Naive thymus-derived CD4-positive, alpha-beta T cell (primary cell): ENCODE measurements around the gene KIF27. TPM values are rescaled to one million over a fixed set of nuclear protein-coding genes. Genes with fewer than 3 reads are reported as not detected.
A peak's percentile ranks its signal among the peaks of the same experiment; 100 is the strongest.

ENCODE experiments used
- ATAC-seq: fragments of 150-1000 bp; cut with Tn5 transposase; 2 replicates; pipeline ENCODE4 v1.10.0; 2021; ENCODE audit warnings: mild to moderate bottlenecking, moderate library complexity
- CTCF ChIA-PET: fragments of 350-600 bp; sonication (Branson Sonifier 250); formaldehyde crosslinking; loops from one replicate; lab custom pipeline; 2021; ENCODE audit warnings: antibody characterized with exemption; lab: Charles Lee
- POLR2A ChIA-PET: fragments of 350-600 bp; sonication (Branson Sonifier 250); formaldehyde crosslinking; loops from one replicate; lab custom pipeline; 2021; ENCODE audit warnings: antibody characterized with exemption, inconsistent platforms; lab: Charles Lee
- DNase-seq, 9 donors: peaks; one replicate each; pipeline versions ENCODE4 v3.0.0 to v3.0.0-alpha.2; 2020 to 2022; ENCODE audit warnings: mixed read lengths in 1 of 9
- H3K27ac ChIP-seq: one replicate; pipeline ENCODE4 v1.7.0; 2013; ENCODE audit warnings: mild to moderate bottlenecking, low read depth, low read length, moderate library complexity
- H3K27me3 ChIP-seq, 2 donors: one replicate each; pipeline ENCODE4 v1.7.0; 2013; ENCODE audit warnings: low read length in 2 of 2, mild to moderate bottlenecking in 2 of 2, moderate library complexity in 2 of 2; ENCODE audit not compliant: control insufficient read depth in 2 of 2, insufficient read depth in 2 of 2
- H3K36me3 ChIP-seq, 3 experiments: 1 replicate in 2 of 3; 2 replicates in 1 of 3; pipeline ENCODE4 v1.7.0; 2013; ENCODE audit warnings: low read length in 3 of 3, mild to moderate bottlenecking in 3 of 3, moderate library complexity in 1 of 3; ENCODE audit not compliant: insufficient read depth in 3 of 3, control insufficient read depth in 2 of 3
- H3K4me1 ChIP-seq, 2 donors: one replicate each; pipeline ENCODE4 v1.7.0; 2013; ENCODE audit warnings: low read length in 2 of 2, mild to moderate bottlenecking in 2 of 2, moderate library complexity in 1 of 2; ENCODE audit not compliant: control insufficient read depth in 2 of 2, insufficient read depth in 2 of 2
- H3K4me3 ChIP-seq: 2 replicates; pipeline ENCODE4 v1.7.0; 2013; ENCODE audit warnings: mild to moderate bottlenecking, low read length
- H3K9me3 ChIP-seq, 3 experiments: 1 replicate in 2 of 3; 2 replicates in 1 of 3; pipeline ENCODE4 v1.7.0; 2013; ENCODE audit warnings: low read length in 3 of 3; ENCODE audit not compliant: control insufficient read depth in 2 of 3
- H3K27ac Mint-ChIP-seq, 9 donors: one replicate each; pipeline ENCODE4 v1.8.0; 2020 to 2022; ENCODE audit warnings: mixed read lengths in 9 of 9, mild to moderate bottlenecking in 8 of 9, moderate library complexity in 5 of 9, inconsistent platforms in 2 of 9
- H3K27me3 Mint-ChIP-seq, 5 donors: one replicate each; pipeline ENCODE4 v1.8.0; 2021 to 2022; ENCODE audit warnings: mixed read lengths in 5 of 5, mild to moderate bottlenecking in 1 of 5
- H3K36me3 Mint-ChIP-seq, 5 donors: one replicate each; pipeline ENCODE4 v1.8.0; 2020 to 2022; ENCODE audit warnings: mixed read lengths in 5 of 5, mild to moderate bottlenecking in 3 of 5, inconsistent platforms in 1 of 5
- H3K4me1 Mint-ChIP-seq, 7 donors: one replicate each; pipeline ENCODE4 v1.8.0; 2020 to 2022; ENCODE audit warnings: mixed read lengths in 7 of 7, mild to moderate bottlenecking in 3 of 7, inconsistent platforms in 1 of 7
- H3K4me3 Mint-ChIP-seq, 10 donors: one replicate each; pipeline ENCODE4 v1.8.0; 2020 to 2022; ENCODE audit warnings: mild to moderate bottlenecking in 10 of 10, mixed read lengths in 10 of 10, moderate library complexity in 6 of 10, inconsistent platforms in 2 of 10
- H3K9me3 Mint-ChIP-seq, 11 donors: one replicate each; pipeline ENCODE4 v1.8.0; 2020 to 2022; ENCODE audit warnings: mixed read lengths in 11 of 11, mild to moderate bottlenecking in 4 of 11, inconsistent platforms in 1 of 11, moderate library complexity in 1 of 11
- intact Hi-C, 2 donors: fragments of 100-400 bp; cut with micrococcal nuclease; formaldehyde crosslinking; loops; one replicate each; pipeline ENCODE4 v1.15.1; 2023
- polyA plus RNA-seq, 2 donors: library from polyadenylated mRNA; unstranded; fragments of 300-500 nt; fragmentation: Illumina TruSeq; gene quantifications; one replicate each; pipeline ENCODE4 v1.2.3, GENCODE V29; 2021
- total RNA-seq, 6 experiments: library from RNA in 5 of 6; stranded (reverse) in 5 of 6; gene quantifications; 1 replicate in 5 of 6; 2 replicates in 1 of 6; pipeline ENCODE4 v1.2.3 and lab custom pipeline; 2021 to 2026

KIF27 gene
- total and polyA plus RNA-seq, 7 experiments from 2014 or later, result 1.3 to 6.7 (median 4.1) TPM

GRCh38 chr9:83965350-83966208 lies 44.3 kb upstream of the KIF27 start:
- Histone ChIP-seq H3K4me3 (no peak overlapping the region), H3K27ac (no peak overlapping the region), H3K9me3 (no peaks in the 10 kb centered on the region), H3K27me3 (no peaks in the 10 kb centered on the region), H3K36me3 (peaks cover 12 to 34% (median 30%) of the 10 kb centered on the region in 3 experiments), H3K4me1 (peaks cover 0 to 3% of the 10 kb centered on the region in 2 donors)
- ATAC-seq (peak; percentile 27), DNase-seq (peak in 1 of 9 donors; percentile 15)
- ChIA-PET POLR2A (interaction anchor here (0.8 kb wide), 1 partner anchor 19 kb away, joined by 3 read pairs; no protein-coding TSS in a partner anchor), CTCF (interaction anchor here (0.5 kb wide), 1 partner anchor 286 kb away, joined by 3 read pairs; no protein-coding TSS in a partner anchor)
- Mint-ChIP-seq H3K27me3 (no peaks in the 10 kb centered on the region), H3K9me3 (peaks cover 0 to 1% (median 0%) of the 10 kb centered on the region in 11 donors), H3K4me1 (peaks cover 1 to 22% (median 19%) of the 10 kb centered on the region in 7 donors), H3K4me3 (no peak overlapping the region), H3K27ac (peak overlapping the region in 8 of 9 donors; percentile 3 to 84 (median 41)), H3K36me3 (peaks cover 0 to 21% (median 12%) of the 10 kb centered on the region in 5 donors)
- intact Hi-C loops, result loop anchor here (1.0 to 2.0 kb wide), 2 partner anchors 8 to 13 kb away; no protein-coding TSS in a partner anchor

- no peaks in the 10 kb centered on the region for H3K9me3 ChIP-seq
- H3K36me3 ChIP-seq, result peaks cover 6 to 28% (median 24%) of the 10 kb centered on the region in 3 experiments
- peaks cover 1 to 16% (median 14%) of the 10 kb centered on the region in 7 donors for H3K4me1 Mint-ChIP-seq
- no peaks in the 10 kb centered on the region for H3K27me3 Mint-ChIP-seq
- H3K27ac Mint-ChIP-seq, result peak overlapping the region; percentile 13 to 84 (median 36)
- ChIA-PET POLR2A (interaction anchor here (0.8 to 3.8 kb wide), 2 partner anchors 15 to 19 kb away, joined by 3 to 26 read pairs; partner anchors contain the start of genes HNRNPK and RMI1), CTCF (no interaction called here)
- H3K27me3 ChIP-seq, result no peaks in the 10 kb centered on the region
- peaks cover 0 to 1% (median 0%) of the 10 kb centered on the region in 11 donors for H3K9me3 Mint-ChIP-seq
- no peak for DNase-seq
- peak; percentile 33 for ATAC-seq
- intact Hi-C loops, result loop anchor here (1.0 to 2.0 kb wide), 2 partner anchors 8 to 14 kb away; no protein-coding TSS in a partner anchor
- no peak overlapping the region for H3K27ac ChIP-seq
- H3K4me3 ChIP-seq, result no peak overlapping the region
- peaks cover 0 to 15% (median 10%) of the 10 kb centered on the region in 5 donors for H3K36me3 Mint-ChIP-seq
- H3K4me3 Mint-ChIP-seq, result no peak overlapping the region
- H3K4me1 ChIP-seq, result no peaks in the 10 kb centered on the region
Measured at GRCh38 chr9:83964973-83965349, 43.7 kb upstream of the KIF27 start.

GRCh38 chr9:83962165-83962564 lies 40.9 kb upstream of the KIF27 start:
- CTCF ChIA-PET, result no interaction called here
- Histone ChIP-seq H3K36me3 (peaks cover 0 to 4% (median 4%) of the 10 kb centered on the region in 3 experiments), H3K27ac (no peak overlapping the region), H3K4me3 (no peak overlapping the region), H3K27me3 (no peaks in the 10 kb centered on the region), H3K9me3 (no peaks in the 10 kb centered on the region), H3K4me1 (no peaks in the 10 kb centered on the region)
- ATAC-seq (no peak), DNase-seq (no peak)
- Mint-ChIP-seq H3K4me1 (peaks cover 0 to 10% (median 6%) of the 10 kb centered on the region in 7 donors), H3K9me3 (peaks cover 0 to 1% (median 0%) of the 10 kb centered on the region in 11 donors), H3K4me3 (no peak overlapping the region), H3K36me3 (no peaks in the 10 kb centered on the region), H3K27ac (peak overlapping the region in 4 of 9 donors; percentile 40 to 67 (median 53)), H3K27me3 (no peaks in the 10 kb centered on the region)
- POLR2A ChIA-PET, result interaction anchor here (1.4 to 3.8 kb wide), 2 partner anchors 16 to 18 kb away, joined by 7 to 26 read pairs; partner anchors contain the start of genes HNRNPK and RMI1
- intact Hi-C loops, result no loop called here

GRCh38 chr9:83960991-83961390 lies 39.8 kb upstream of the KIF27 start:
- Mint-ChIP-seq H3K9me3 (peaks cover 0 to 1% (median 0%) of the 10 kb centered on the region in 11 donors), H3K27me3 (no peaks in the 10 kb centered on the region), H3K4me1 (peaks cover 4 to 20% (median 15%) of the 10 kb centered on the region in 7 donors), H3K4me3 (no peak overlapping the region), H3K36me3 (peaks cover 0 to 2% (median under 1%) of the 10 kb centered on the region in 5 donors), H3K27ac (no peak overlapping the region)
- DNase-seq, result no peak
- intact Hi-C loops, result no loop called here
- Histone ChIP-seq H3K4me3 (no peak overlapping the region), H3K36me3 (peaks cover 0 to 7% (median 0%) of the 10 kb centered on the region in 3 experiments), H3K9me3 (no peaks in the 10 kb centered on the region), H3K27ac (no peak overlapping the region), H3K27me3 (no peaks in the 10 kb centered on the region), H3K4me1 (peaks cover 0 to 3% of the 10 kb centered on the region in 2 donors)
- ChIA-PET CTCF (interaction anchor here (0.7 to 1.4 kb wide), 2 partner anchors 11 to 1724 kb away, joined by 3 to 4 read pairs; no protein-coding TSS in a partner anchor), POLR2A (interaction anchor here (0.8 to 3.8 kb wide), 4 partner anchors 10 to 40 kb away, joined by 4 to 35 read pairs (median 5); partner anchors contain the start of genes HNRNPK, KIF27 and RMI1)
- no peak for ATAC-seq

- H3K27ac ChIP-seq, result no peak overlapping the region
Measured at GRCh38 chr9:83959061-83959460, 37.8 kb upstream of the KIF27 start.

GRCh38 chr9:83957248-83957513 lies 35.9 kb upstream of the KIF27 start:
- Histone ChIP-seq H3K4me1 (peaks cover 4 to 13% of the 10 kb centered on the region in 2 donors), H3K4me3 (peak overlapping the region; percentile 88), H3K36me3 (peaks cover 0 to 8% (median 0%) of the 10 kb centered on the region in 3 experiments), H3K9me3 (no peaks in the 10 kb centered on the region), H3K27me3 (no peaks in the 10 kb centered on the region), H3K27ac (peak overlapping the region; percentile 77)
- ATAC-seq (no peak), DNase-seq (no peak)
- H3K9me3 Mint-ChIP-seq, result no peaks in the 10 kb centered on the region
- peak overlapping the region; percentile 94 to 98 (median 95) for H3K4me3 Mint-ChIP-seq
- peaks cover 6 to 23% (median 19%) of the 10 kb centered on the region in 7 donors for H3K4me1 Mint-ChIP-seq
- H3K27ac Mint-ChIP-seq, result peak overlapping the region; percentile 88 to 98 (median 94)
- intact Hi-C loops, result loop anchor here in 1 of 2 donors (1.0 to 5.0 kb wide), 2 partner anchors 8 to 340 kb away; no protein-coding TSS in a partner anchor
- H3K27me3 Mint-ChIP-seq, result no peaks in the 10 kb centered on the region
- POLR2A ChIA-PET, result no interaction called here
- CTCF ChIA-PET, result interaction anchor here (0.8 kb wide), 1 partner anchor 24 kb away, joined by 4 read pairs; the partner anchor contains the start of genes HNRNPK and RMI1
- peaks cover 0 to 8% (median 3%) of the 10 kb centered on the region in 5 donors for H3K36me3 Mint-ChIP-seq

More at GRCh38 chr9:83959061-83959460, 37.8 kb upstream of the KIF27 start:
- Histone ChIP-seq H3K4me3 (no peak overlapping the region), H3K27me3 (no peaks in the 10 kb centered on the region), H3K4me1 (peaks cover 4 to 13% of the 10 kb centered on the region in 2 donors), H3K36me3 (peaks cover 0 to 8% (median 0%) of the 10 kb centered on the region in 3 experiments), H3K9me3 (no peaks in the 10 kb centered on the region)
- H3K4me3 Mint-ChIP-seq, result peak overlapping the region in 1 of 10 donors; percentile 51
- no peaks in the 10 kb centered on the region for H3K9me3 Mint-ChIP-seq
- H3K27ac Mint-ChIP-seq, result peak overlapping the region in 2 of 9 donors; percentile 24 to 46
- ATAC-seq, result no peak
- CTCF ChIA-PET, result no interaction called here
- intact Hi-C loops, result loop anchor here in 1 of 2 donors (5.0 kb wide), 1 partner anchor 338 kb away; no protein-coding TSS in a partner anchor
- peaks cover 0 to 7% (median 3%) of the 10 kb centered on the region in 5 donors for H3K36me3 Mint-ChIP-seq
- POLR2A ChIA-PET, result interaction anchor here (0.6 to 3.8 kb wide), 2 partner anchors 20 to 298 kb away, joined by 5 to 35 read pairs; partner anchors contain the start of genes HNRNPK and RMI1
- no peak for DNase-seq
- peaks cover 6 to 22% (median 21%) of the 10 kb centered on the region in 7 donors for H3K4me1 Mint-ChIP-seq
- no peaks in the 10 kb centered on the region for H3K27me3 Mint-ChIP-seq
